ENCODE results near the gene PTGR3.

GRCh38 chr18:75169411-75169810 lies 39.5 kb downstream of the PTGR3 start:
- TF ChIP-seq CTCF (IDR thresholded peaks at IDR 0.05; ENCODE audit: control extremely low read depth in 1 of 3, insufficient read depth in 1 of 3, low read depth in 1 of 3, low read length in 3 of 3) (no peak), POLR2AphosphoS5 (IDR thresholded peaks at IDR 0.05; ENCODE audit: low read depth, low read length) (no peak), ATF2 (IDR thresholded peaks at IDR 0.05; ENCODE audit: low read length) (no peak), RBBP5 (IDR thresholded peaks at IDR 0.05; ENCODE audit: borderline replicate concordance, low read depth, low read length) (no peak), NANOG (IDR thresholded peaks at IDR 0.05; ENCODE audit: insufficient read depth, low read depth, low read length, poor library complexity, severe bottlenecking) (no peak), EZH2 (IDR thresholded peaks at IDR 0.05; ENCODE audit: low read depth, low read length, severe bottlenecking) (no peak), POLR2A (IDR thresholded peaks at IDR 0.05; ENCODE audit: control extremely low read depth in 1 of 2, low read depth in 2 of 2, low read length in 2 of 2) (no peak)

All from H1 (cell line).